HG03439 (cell line): ENCODE results near the gene RPS27.

Experiments used
- ATAC-seq: cut with Tn5 transposase; IDR thresholded peaks from one replicate; pipeline ENCODE4 v1.9.1; 2021; ENCODE audit warnings: mild to moderate bottlenecking, moderate library complexity; ENCODE audit not compliant: unreplicated experiment

The RPS27 gene

GRCh38 chr1:153990468-153991150, at the start of gene RPS27:
Gene RPS27 (plus strand): TSS chr1:153990762. CDS start chr1:153990797, 35 bp downstream.
- peak; percentile 76 for ATAC-seq

GRCh38 chr1:153941826-153942725, 48.5 kb upstream of the RPS27 start:
- ATAC-seq = no peak

- no peak for ATAC-seq
Measured at GRCh38 chr1:153942766-153943549, 47.6 kb upstream of the RPS27 start.

- no peak for ATAC-seq
Measured at GRCh38 chr1:153944005-153944826, 46.3 kb upstream of the RPS27 start.

GRCh38 chr1:153944827-153945117, 45.8 kb upstream of the RPS27 start:
- no peak for ATAC-seq

- no peak for ATAC-seq
Measured at GRCh38 chr1:153945131-153945794, 45.3 kb upstream of the RPS27 start.

GRCh38 chr1:153945795-153946621, 44.6 kb upstream of the RPS27 start:
- ATAC-seq = peak; percentile 59

GRCh38 chr1:153946622-153947241, 43.8 kb upstream of the RPS27 start, which contains the start of gene DENND4B:
Gene DENND4B (minus strand): TSS chr1:153946718. CDS start chr1:153944374, 2,344 bp downstream.
- ATAC-seq = peak; percentile 62

GRCh38 chr1:153951183-153951582, 39.4 kb upstream of the RPS27 start:
- ATAC-seq = no peak

GRCh38 chr1:153951801-153952200, 38.8 kb upstream of the RPS27 start:
- ATAC-seq = no peak

- ATAC-seq = no peak
Measured at GRCh38 chr1:153953859-153954365, 36.6 kb upstream of the RPS27 start.

GRCh38 chr1:153954826-153955225, 35.7 kb upstream of the RPS27 start:
- ATAC-seq = no peak

GRCh38 chr1:153956997-153957715, 33.4 kb upstream of the RPS27 start:
- no peak for ATAC-seq

GRCh38 chr1:153957744-153958110, 32.8 kb upstream of the RPS27 start:
- peak; percentile 7 for ATAC-seq

GRCh38 chr1:153958111-153958960, 32.2 kb upstream of the RPS27 start, which contains the start of gene CRTC2:
Gene CRTC2 (minus strand): TSS chr1:153958612. CDS start chr1:153958497, 115 bp downstream.
- ATAC-seq = peak; percentile 77

- peak; percentile 3 for ATAC-seq
Measured at GRCh38 chr1:153958961-153959260, 31.7 kb upstream of the RPS27 start.

- no peak for ATAC-seq
Measured at GRCh38 chr1:153959454-153959853, 31.1 kb upstream of the RPS27 start.
